T-helper 22 cell (primary cell): Measurements from ENCODE around the gene PARN.
"Not testable (repeated sequence)": the region's sequence is repeated elsewhere in the genome, so short reads cannot be mapped to it uniquely, and the experiment has no call there.

Source experiments
- DNase-seq: peaks from one replicate; pipeline ENCODE4 v3.0.0-alpha.2; 2020; ENCODE audit warnings: low read depth

The PARN gene

DNA sequence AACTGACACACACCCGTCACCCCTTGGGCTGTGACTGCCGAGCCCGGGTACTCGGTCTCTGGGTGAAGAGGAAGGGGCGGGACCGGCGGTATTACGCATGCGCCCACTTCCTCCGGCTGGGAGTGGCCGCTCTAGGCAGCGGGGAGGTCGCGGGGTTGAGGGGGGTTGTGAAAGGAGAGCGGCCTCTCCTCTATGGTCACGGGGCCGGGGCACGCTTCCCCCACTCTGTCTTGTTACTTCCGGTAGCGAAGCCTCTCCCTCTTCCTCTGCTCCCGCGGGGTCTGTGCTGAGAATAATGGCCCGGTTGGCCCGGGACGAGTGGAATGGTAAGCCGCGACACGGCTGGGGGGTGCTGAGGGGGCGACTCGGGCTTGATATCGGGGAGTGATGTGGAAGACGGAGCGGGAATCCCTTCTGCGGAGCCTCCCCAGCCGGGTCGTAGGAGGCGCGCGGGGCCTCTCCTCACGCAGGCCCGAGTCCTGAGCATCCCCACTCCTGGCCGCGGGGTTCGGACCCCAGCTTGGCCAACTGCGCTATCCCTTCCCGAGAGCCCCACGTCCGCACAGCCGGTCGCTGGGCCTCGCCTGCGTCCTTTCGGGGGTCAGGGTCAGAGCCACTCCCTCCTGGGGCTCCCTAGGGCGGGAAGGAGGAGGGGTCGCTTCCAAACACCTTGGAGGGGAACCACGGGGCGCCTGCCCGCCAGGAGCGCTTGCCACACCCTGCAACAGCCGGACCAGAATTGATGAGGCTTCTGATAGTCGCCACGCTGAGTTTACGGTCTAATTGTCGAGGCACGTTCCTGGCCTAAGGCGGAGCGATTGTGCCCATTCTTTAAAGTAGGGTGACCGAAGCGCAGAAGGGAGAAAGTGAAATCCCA lies 2.9 kb upstream of the PARN start, which contains the start of gene BFAR:
Gene BFAR (plus strand): TSS at position 259 of the 877 bp plus-strand sequence. CDS start 11,396 bp downstream, outside the sequence.
- peak; percentile 99 for DNase-seq

DNA sequence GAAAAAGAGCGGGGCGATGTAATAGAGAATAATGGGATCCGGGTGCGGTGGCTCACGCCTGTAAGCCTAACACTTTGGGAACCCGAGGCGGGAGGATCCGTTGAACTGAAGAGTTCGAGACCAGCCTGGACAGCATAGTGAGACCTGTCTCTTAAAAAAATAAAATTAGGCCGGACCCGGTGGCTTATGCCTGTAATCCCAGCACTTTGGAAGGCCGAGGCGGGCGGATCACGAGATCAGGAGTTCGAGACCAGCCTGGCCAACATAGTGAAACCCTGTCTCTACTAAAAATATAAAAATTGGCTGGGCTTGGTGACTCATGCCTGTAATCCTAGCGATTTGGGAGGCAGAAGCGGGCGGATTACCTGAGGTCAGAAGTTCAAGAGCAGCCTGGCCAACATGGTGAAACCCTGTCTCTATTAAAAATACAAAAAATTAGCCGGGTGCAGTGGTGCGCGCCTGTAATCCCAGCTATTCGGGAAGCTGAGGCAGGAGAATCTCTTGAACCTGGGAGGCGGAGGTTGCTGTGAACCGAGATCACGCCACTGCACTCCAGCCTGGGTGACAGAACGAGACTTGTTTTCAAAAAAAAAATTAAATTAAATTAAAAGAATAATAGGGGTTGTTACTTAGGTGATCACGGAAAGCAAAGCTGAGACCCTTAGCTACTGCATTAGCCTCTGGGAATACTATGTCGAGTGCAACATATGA lies 715 bp upstream of the PARN start:
- DNase-seq = not testable (repeated sequence)

DNA sequence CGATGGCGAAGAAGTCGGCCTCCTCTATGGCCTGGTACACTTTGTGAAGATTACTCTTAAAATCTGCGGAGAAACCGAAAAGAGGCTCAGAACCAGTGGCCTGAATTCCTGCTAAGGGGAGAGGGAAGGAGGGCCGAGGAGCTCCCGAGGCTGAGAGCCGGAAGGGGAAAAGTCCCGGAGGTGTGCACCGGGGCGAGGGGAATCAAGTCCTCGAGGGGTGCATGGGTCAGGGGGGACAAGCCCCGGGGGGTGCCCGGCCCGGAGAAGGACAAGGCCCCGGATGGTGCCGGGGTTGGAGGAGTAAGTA lies 495 bp downstream of the PARN start:
- no peak for DNase-seq

DNA sequence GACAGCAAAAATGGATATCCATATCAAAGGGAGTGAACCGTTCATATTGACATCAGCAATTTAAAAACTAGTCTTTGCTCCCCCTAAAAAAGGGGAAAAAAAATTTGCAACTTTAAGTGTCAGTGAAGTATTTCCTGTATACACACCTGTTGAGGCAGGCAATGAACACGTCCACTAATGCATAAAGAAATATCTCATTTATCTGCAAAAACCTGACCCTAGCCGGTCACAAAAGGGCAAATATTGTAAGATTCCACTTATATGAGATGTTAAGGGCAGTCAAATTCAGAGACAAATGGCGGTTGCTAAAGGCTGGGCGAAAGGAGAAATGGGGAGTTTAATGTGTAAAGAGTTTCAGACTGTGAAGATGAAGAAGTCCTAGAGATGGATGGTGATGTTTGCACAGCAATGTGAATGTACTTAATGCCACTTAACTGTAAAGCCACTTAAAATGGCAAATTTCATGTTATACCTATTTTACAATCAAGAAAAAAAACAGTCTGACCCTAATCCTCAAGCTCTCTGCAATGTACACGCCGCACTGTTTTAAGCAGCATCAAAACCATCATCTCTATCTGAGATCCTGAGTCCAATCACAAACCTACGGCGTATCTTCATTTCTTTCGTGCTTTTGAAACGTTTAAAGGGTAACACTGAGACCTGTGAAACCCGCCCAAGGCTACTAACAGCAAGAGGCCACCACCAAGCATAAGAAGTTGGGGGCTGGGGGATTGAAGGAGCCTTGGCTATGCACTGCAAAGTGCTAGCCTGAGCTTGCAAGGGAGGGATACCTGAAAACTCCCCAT lies 1.1 kb downstream of the PARN start:
- no peak for DNase-seq

DNA sequence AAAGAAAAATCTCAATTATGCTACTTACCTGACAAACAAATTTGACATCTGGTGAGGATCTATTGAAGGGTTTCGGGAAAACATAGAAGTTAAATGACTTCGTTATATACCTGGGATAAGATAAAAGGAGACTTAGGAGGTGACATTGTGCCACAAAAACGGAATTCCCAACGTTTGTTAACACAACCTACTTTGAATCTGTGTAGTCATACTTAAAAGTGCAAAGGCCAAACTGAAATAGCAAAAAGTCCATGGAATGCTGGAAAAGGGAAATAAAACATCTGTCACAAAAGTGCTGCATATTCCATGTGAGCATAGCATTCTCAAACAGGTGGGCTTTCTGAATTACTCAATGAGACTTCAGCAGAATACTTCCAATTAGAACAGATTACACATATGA lies 3.0 kb downstream of the PARN start:
- no peak for DNase-seq

DNA sequence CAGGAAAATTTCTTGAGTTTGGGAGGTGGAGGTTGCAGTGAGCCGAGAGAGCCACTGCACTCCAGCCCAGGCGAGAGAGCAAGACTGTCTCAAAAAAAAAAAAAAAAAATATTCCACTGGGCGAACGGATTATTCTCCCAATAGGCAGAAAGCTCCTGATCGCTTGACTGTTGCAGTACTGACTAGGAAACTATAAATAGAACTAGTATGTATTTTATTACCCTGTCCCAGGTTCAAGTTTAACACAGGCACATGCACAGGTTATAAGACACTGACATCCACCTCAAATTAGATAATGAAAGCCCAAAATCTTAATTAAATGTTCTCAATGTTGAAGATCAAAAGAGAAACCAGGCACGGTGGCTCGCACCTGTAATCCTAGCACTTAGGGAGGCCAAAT lies 11.5 kb downstream of the PARN start:
- DNase-seq = no peak

DNA sequence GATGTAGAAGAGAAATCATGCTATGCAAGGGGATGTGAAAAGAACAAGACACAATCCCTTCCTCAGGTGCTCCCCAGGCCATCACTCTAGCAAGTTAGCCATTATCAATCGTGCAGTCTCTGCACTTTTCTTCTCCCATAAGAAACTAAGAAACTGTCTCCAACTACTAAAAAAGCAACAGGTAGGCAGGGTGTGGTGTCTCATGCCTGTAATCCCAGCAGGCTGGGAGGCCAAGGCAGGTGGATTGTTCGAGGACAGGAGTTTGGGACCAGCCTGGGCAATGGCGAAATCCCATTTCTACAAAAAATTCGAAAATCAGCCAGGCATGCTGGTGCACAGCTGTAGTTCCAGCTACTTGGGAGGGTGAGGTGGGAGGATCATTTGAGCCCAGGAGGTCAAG lies 13.8 kb downstream of the PARN start:
- no peak for DNase-seq

DNA sequence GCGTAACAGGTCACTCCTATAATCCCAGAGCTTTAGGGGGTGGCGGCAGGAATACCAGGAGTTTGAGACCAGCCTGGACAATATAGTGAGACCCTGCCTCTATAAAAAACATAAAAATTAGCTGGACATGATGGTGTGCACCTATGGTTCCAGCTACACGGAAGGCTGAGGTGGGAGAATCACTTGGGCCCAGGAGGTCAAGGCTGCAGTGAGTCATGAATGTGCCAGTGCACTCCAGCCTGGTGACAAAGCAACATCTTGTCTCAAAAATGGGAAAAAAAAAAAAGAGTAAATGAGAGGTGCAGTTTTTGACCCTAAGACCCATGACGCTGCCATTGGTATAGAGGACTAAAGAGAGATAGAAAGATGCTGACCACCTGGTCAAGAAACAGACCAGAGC lies 16.1 kb downstream of the PARN start:
- DNase-seq = no peak

DNA sequence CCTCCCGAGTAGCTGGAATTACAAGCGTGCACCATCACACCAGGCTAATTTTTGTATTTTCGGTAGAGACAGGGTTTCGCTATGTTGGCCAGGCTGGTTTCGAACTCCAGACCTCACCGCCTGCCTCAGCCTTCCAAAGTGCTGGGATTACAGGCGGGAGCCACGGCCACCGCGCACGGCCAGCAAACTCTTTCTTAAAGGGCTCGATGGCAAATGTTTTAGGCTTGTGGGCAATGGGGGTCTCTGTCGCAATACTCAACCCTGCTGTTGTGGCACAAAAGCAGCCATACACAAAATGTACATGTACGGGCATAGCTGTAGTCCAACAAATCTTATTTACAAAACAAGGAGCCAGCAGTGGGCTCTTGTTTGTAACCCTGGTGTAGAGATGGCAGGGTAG lies 18.4 kb downstream of the PARN start:
- DNase-seq = no peak

DNA sequence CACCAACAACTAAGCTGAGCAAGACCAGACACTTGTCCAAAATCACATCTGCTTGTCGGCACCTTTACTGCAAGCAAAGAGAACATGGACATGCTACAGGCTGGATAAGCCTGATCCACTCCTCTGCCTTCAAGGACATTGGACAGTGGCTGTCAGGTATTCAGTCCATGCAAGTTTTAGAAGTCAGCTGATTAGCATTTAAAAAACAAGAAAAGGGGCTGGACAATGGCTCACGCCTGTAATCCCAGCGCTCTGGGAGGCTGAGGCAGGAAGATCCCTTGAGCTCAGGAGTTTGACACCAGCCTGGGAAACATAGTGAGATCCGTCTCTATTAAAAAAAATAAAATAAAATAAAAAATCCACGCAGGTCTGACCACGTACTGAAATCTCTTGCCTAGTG lies 20.3 kb downstream of the PARN start:
- no peak for DNase-seq

DNA sequence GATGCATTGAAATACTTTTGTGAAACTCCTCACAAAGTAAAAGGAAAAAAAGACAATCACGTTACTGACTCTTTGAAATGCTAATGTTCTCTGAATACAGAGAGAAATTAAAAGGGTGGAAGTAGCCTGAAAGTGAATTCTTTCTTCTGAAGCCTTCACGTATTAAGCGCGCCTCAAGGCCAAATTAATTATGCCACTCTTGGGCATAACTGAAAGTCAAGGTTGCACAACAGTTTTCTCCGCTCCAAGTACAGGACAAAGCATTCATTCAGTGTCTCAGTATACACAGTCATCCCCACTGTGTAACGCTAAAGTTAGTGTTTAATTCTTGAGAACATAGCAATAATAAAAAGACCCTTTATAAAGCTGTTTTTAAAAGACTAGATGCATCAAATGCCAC lies 21.5 kb downstream of the PARN start:
- DNase-seq = no peak

DNA sequence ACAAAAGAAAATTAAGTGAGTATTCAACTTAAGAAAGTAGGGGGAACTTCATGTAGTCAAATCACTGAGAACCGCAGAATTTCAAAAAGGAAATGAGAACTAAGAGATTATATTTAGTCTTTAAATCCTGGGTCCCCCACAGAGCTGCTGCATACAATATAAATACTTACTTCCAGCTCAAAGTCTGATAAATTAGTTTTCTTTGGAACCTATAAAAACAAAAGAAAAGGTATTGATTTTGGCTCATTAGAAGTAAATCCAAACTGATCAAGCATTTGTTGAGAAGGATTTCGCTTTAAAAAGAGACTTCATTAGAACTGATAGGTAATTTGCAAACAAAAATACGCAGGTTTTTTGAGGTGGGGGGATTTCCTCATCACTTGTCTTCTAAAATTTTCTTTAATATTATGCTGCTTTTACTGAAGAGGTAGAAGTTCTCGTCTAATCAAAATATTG lies 21.9 kb downstream of the PARN start:
- no peak for DNase-seq

DNA sequence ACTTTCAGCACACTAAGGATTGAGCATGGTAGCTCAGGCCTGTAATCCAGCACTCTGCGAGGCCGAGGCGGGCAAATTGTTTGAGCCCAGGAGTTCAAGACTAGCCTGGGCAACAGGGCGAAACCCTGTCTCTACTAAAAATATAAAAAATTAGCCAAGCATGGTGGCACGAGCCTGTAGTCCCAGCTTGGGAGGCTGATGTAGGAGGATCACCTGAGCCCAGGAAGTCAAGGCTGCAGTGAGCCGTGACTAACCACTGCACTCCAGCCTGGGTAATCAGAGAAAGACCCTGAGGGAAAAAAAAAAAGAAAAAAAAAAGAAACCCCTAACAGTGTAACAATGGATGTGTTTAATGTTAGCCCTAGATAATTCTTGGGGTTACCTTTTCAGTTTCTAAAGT lies 24.0 kb downstream of the PARN start:
- no peak for DNase-seq

DNA sequence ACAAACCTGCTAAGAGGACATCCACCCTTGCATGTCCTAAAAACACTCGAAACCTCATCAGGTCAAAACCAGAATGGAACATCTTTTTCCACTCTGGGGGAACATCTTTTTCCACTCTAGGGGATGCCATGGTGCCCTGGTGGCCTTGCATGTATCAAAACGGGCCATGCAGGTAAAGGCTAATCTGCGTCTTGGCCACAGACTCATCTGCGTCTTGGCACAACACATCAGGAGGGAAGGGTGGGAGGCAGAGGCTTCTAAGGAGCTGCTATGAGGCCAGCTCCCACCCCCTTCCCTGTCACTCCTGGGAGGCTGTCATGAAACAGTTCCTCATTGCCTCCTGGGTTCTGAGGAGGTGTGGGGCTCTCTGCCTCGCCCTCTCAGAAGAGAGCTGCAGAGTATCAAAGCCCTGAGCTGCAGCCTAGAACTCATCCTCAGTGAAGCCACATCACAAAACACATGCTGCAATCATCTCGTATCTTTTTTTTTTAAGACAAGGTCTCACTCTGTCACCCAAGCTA lies 27.6 kb downstream of the PARN start:
- DNase-seq = no peak

DNA sequence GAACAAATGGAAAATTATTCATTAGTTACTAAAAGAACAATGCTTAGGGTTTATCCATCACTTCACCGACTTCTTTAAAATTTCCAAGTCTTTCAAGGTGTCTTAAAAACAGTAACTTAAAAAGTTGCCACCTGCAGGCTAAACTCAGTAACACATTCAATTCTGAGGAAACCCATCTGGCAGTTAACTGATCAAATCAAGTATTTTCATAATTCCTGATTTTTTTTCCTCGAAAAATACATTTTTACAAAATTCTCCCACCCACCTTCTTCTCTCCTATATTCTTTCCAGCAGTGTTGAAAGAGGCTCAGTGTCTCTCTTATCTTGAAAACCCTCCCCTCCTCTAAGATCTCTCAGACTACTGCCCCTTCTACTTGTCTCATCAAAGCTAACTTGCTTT lies 29.9 kb downstream of the PARN start:
- no peak for DNase-seq

DNA sequence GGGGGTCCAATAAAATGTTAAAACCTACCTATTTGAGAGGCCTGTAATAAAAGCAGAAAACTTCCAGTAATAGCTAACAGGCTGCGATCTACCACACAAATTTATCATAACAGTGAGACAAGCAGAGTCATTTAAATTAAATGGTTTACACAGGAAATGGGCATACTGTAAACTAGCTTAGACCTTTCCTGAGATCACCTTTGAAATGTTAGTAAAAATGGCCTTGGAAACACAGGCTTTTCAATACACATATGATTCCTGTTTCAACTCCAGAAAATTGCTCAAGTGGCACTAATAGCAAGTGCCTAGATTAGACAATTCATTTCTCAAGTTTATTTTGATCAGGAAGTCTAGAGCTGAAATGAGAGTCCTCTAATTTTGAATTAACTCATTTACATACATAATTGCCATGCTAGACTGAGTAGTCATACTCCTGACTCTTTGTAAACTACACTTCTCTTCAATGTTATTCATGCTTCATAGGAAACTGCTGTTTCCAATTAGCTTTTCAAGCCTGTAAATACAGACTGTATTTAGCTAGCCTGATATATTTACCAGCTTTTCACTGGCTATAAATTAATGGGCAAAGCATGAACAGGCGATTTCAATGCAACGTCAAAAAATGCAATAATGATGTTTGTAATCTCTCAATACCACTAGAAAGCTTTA lies 43.3 kb downstream of the PARN start:
- DNase-seq = no peak

DNA sequence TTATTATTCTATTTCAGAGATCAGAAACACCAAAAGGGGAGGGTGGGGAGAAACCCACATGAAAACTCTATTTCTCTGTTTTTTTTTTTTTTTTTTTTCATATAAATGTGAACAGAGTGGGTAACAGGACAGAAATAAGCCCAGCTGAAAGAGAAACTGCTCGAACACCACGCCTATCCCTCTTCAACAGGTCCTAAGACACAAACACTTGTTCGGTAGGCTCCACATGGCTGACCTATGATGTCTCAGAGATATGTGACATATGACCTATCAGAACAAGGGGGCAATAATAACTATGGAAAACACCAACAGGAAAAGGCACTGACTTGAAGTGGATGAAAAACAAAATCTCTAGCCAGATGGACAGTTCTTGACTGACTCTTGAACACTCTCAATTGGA lies 44.8 kb downstream of the PARN start:
- no peak for DNase-seq

DNA sequence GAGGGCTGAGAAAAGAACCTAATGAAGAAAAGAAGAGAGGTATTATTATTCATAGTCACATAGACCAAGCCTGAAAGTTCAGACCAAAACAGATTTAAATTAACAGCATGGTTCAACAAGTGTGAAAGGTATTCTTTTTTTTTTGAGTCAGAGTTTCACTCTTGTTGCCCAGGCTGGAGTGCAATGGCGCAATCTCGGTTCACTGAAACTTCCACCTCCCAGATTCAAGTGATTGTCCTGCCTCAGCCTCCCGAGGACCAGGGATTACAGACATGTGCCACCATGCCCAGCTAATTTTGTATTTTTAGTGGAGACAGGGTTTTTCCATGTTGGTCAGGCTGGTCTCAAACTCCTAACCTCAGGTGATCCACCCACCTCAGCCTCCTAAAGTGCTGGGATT lies 49.1 kb downstream of the PARN start:
- DNase-seq = not testable (repeated sequence)

DNA sequence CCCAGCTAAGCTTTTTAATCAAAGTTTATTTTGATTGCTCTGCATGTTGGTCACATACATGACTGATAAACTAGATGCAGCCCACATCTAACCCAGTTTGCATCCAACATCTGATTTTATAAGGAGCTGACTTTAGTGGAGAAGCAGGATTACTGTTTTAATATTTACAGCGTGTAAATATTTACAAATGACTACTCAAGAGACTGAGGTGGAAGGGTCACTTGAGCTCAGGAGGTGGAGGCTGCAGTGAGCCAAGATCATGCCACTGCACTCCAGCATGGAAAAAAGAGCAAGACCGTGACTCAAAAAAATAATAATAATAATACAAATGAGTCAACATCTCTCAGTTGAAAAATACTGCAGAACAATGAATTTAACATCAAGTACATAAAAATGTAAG lies 50.8 kb downstream of the PARN start:
- DNase-seq = no peak

DNA sequence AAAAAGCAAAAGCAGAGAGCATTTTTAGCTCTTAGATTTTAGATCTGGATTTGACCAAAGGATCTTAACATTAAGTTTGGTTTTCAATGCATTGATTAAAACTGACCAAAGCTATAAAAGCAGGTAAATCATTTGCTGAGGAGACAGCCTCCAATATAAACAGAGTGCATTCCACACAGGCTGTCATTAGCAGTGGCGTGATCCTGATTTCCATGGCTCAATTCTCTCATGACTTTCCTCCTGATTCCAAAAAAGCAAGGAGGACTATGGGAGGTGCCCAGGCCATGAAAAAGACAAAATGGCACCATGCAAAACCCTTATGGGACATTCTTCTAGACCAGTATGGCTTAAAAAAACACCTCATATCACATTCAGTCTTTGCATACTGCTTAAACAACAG lies 53.5 kb downstream of the PARN start:
- DNase-seq = no peak

DNA sequence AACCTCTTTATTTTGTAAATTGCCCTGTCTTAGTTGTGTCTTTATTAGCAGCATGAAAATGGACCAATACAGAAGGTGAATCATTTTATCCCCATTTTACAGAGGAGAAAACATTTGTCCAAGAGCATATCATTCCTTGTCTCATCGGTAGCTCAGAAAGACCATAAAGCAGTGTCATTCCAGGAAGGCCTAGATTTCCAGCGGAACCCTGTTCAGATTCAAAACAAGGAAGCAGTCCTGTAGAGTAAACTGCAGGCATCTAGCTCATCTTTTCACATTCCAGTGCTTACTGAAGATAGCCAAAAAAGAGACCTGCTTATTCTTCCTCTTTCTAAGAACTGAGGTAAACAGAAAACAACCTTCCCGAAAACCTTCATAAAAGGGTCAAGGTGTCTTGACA lies 54.0 kb downstream of the PARN start:
- DNase-seq = no peak
